Measurements from ENCODE around the gene GLDN. TPM values are rescaled to one million over a fixed set of nuclear protein-coding genes. Genes with fewer than 3 reads are reported as not detected.

Gene GLDN
- total RNA-seq, 1 donor from 2014 or later, result 0.09 TPM

- peaks cover 7% of the 10 kb centered on the region for H3K36me3 ChIP-seq (ENCODE audit: insufficient read depth, low read length)
- H3K27ac Mint-ChIP-seq (ENCODE audit: unreplicated experiment), result no peak overlapping the region
- no peak overlapping the region for H3K4me3 ChIP-seq (ENCODE audit: insufficient read depth, low read depth, low read length)
- no peaks in the 10 kb centered on the region for H3K27me3 Mint-ChIP-seq (ENCODE audit: low read depth, unreplicated experiment)
- no peaks in the 10 kb centered on the region for H3K9me3 ChIP-seq (ENCODE audit: insufficient read depth, low read depth, low read length)
- peaks cover 6% of the 10 kb centered on the region for H3K4me1 Mint-ChIP-seq (ENCODE audit: low read depth, unreplicated experiment)
- H3K4me3 Mint-ChIP-seq (ENCODE audit: unreplicated experiment), result no peak overlapping the region
- peaks cover 11% of the 10 kb centered on the region for H3K36me3 Mint-ChIP-seq (ENCODE audit: low read depth, unreplicated experiment)
- FAIRE-seq, result no peak
- no peak overlapping the region for H3K4me2 ChIP-seq (ENCODE audit: low read length)
- no peak overlapping the region for H3K9ac ChIP-seq (ENCODE audit: low read length)
- peak; percentile 61 for DNase-seq (ENCODE audit: low read depth)
- peaks cover 6% of the 10 kb centered on the region for H3K4me1 ChIP-seq (ENCODE audit: insufficient read depth, low read length)
- H3K9me3 Mint-ChIP-seq (ENCODE audit: unreplicated experiment), result no peaks in the 10 kb centered on the region
- H2AFZ ChIP-seq (ENCODE audit: low read depth, low read length), result no peak overlapping the region
- H3K79me2 ChIP-seq (ENCODE audit: insufficient read depth, low read length), result no peaks in the 10 kb centered on the region
- no peaks in the 10 kb centered on the region for H3K27me3 ChIP-seq (ENCODE audit: insufficient read depth, low read length)
- no peak for TF ChIP-seq EZH2 (IDR thresholded peaks at IDR 0.05; ENCODE audit: insufficient read depth, low read length)
- H4K20me1 ChIP-seq (ENCODE audit: insufficient read depth, low read length), result no peaks in the 10 kb centered on the region
- H3K27ac ChIP-seq (ENCODE audit: low read depth, low read length), result no peak overlapping the region
Observed at GRCh38 chr15:51450001-51450400, 108.5 kb downstream of the GLDN start.

Small RNAs within 50 kb of the gene (microRNA-seq; reads per million reads assigned to microRNA genes)
- gene MIR7973-1 (not detected), gene MIR7973-2 (not detected)

Other genes starting within 250 kb of the GLDN start
- gene TNFAIP8L3, start 246.7 kb upstream of the GLDN start, total RNA-seq, result 1.1 and 1.8 TPM in 2 replicates
- 0.65 and 0.75 TPM in 2 replicates for gene CYP19A1, start 3.1 kb upstream of the GLDN start, total RNA-seq

Data from astrocyte (in vitro differentiated cells and primary cell).